Esophagus squamous epithelium (tissue), 4 donors: ENCODE measurements around the gene F12.

Source experiments
- CTCF ChIP-seq, 6 experiments: fragments of 450-650 bp in 4 of 6; fragments of 200-600 bp in 2 of 6; sonication (generic) in 2 of 6; IDR thresholded peaks; one replicate each; pipeline ENCODE4 v1.5.1; 2016 to 2019; ENCODE audit warnings: antibody characterized with exemption in 6 of 6, mild to moderate bottlenecking in 4 of 6, moderate library complexity in 4 of 6
- POLR2A ChIP-seq, 4 donors: fragments of 450-650 bp; IDR thresholded peaks; one replicate each; pipeline ENCODE4 v1.6.1; 2017; ENCODE audit warnings: antibody characterized with exemption in 4 of 4, mild to moderate bottlenecking in 4 of 4, moderate library complexity in 3 of 4

- TF ChIP-seq CTCF (IDR thresholded peaks at IDR 0.05), result peak; percentile 98 to 100 (median 99)
- no peak for TF ChIP-seq POLR2A (IDR thresholded peaks at IDR 0.05)
These were observed 18.7 kb downstream of the F12 start for GRCh38 chr5:177390363-177391300.
